HEK293 (cell line): ENCODE data around the gene DKK3.

Experiments
- CTCF ChIA-PET: fragments of 350-600 bp; formaldehyde crosslinking; extraction: SDS; loops from one replicate; lab custom pipeline; 2021; ENCODE audit warnings: antibody characterized with exemption; lab: Yijun Ruan, JAX
- POLR2A ChIA-PET: fragments of 300-600 bp; formaldehyde crosslinking; extraction: SDS; loops from one replicate; lab custom pipeline; 2020; ENCODE audit warnings: antibody characterized with exemption, inconsistent platforms; lab: Yijun Ruan, JAX
- H3K27ac ChIP-seq: fragments of 200-500 bp; sonication (Bioruptor generic); 2 replicates; pipeline ENCODE4 v1.5.1; 2014; ENCODE audit warnings: low read depth, low read length, control low read depth, inconsistent platforms; ENCODE audit errors: extremely low read depth
- H3K36me3 ChIP-seq, 2 experiments: fragments of 200-500 bp in 1 of 2; sonication (Bioruptor generic) in 1 of 2; 1 replicate in 1 of 2; 2 replicates in 1 of 2; pipeline ENCODE4 v1.5.1; 2014 to 2017; ENCODE audit warnings: inconsistent platforms in 2 of 2, low read length in 2 of 2; ENCODE audit not compliant: control insufficient read depth in 2 of 2, insufficient read depth in 1 of 2
- H3K4me1 ChIP-seq: fragments of 200-500 bp; sonication (Bioruptor generic); 2 replicates; pipeline ENCODE4 v1.5.1; 2014; ENCODE audit warnings: mild to moderate bottlenecking, low read length, inconsistent platforms; ENCODE audit not compliant: control insufficient read depth, insufficient read depth
- H3K4me3 ChIP-seq: 2 replicates; pipeline ENCODE4 v1.5.1; 2011; ENCODE audit warnings: low read depth, mild to moderate bottlenecking, control low read depth, low read length, moderate library complexity
- H3K9me3 ChIP-seq: fragments of 200-500 bp; sonication (Bioruptor generic); 2 replicates; pipeline ENCODE4 v1.5.1; 2014; ENCODE audit warnings: low read depth, low read length, inconsistent platforms; ENCODE audit not compliant: control insufficient read depth, insufficient read depth
- BCL11A ChIP-seq: fragments of 450-650 bp; formaldehyde crosslinking; IDR thresholded peaks from 2 replicates; pipeline ENCODE4 v1.5.1; 2016; ENCODE audit warnings: low read depth, missing biosample characterization, missing genetic modification characterization
- FEZF1 ChIP-seq: fragments of 450-650 bp; formaldehyde crosslinking; IDR thresholded peaks from 2 replicates; pipeline ENCODE4 v1.5.1; 2016; ENCODE audit warnings: missing biosample characterization, missing genetic modification characterization
- GLI4 ChIP-seq: fragments of 450-650 bp; formaldehyde crosslinking; IDR thresholded peaks from 2 replicates; pipeline ENCODE4 v1.5.1; 2016; ENCODE audit warnings: missing biosample characterization, missing genetic modification characterization
- HOXD13 ChIP-seq: sonication (generic); formaldehyde crosslinking; IDR thresholded peaks from 2 replicates; pipeline ENCODE4 v1.8.0; 2022; ENCODE audit warnings: missing genetic modification reagents, borderline replicate concordance
- KLF8 ChIP-seq: fragments of 450-650 bp; formaldehyde crosslinking; IDR thresholded peaks from 2 replicates; pipeline ENCODE4 v1.5.1; 2016; ENCODE audit warnings: missing biosample characterization, missing genetic modification characterization
- RBAK ChIP-seq: fragments of 450-650 bp; formaldehyde crosslinking; IDR thresholded peaks from 2 replicates; pipeline ENCODE4 v1.5.1; 2016; ENCODE audit warnings: missing biosample characterization, missing genetic modification characterization
- SCRT1 ChIP-seq: fragments of 450-650 bp; formaldehyde crosslinking; IDR thresholded peaks from 2 replicates; pipeline ENCODE4 v1.5.1; 2016; ENCODE audit warnings: missing biosample characterization, missing genetic modification characterization, borderline replicate concordance
- SETDB1 ChIP-seq: IDR thresholded peaks from one replicate; pipeline ENCODE4 v1.6.1; 2017; ENCODE audit warnings: mild to moderate bottlenecking, low read length, moderate library complexity, mixed read lengths; ENCODE audit not compliant: insufficient read length
- TRIM28 ChIP-seq: IDR thresholded peaks from 2 replicates; pipeline ENCODE4 v1.6.1; 2011; ENCODE audit warnings: low read length, control low read depth, borderline replicate concordance
- ZBTB48 ChIP-seq: fragments of 450-650 bp; formaldehyde crosslinking; IDR thresholded peaks from 2 replicates; pipeline ENCODE4 v1.5.1; 2016; ENCODE audit warnings: missing biosample characterization, missing genetic modification characterization
- ZNF132 ChIP-seq: fragments of 450-650 bp; formaldehyde crosslinking; IDR thresholded peaks from 2 replicates; pipeline ENCODE4 v1.5.1; 2017; ENCODE audit warnings: missing biosample characterization, missing genetic modification characterization, borderline replicate concordance
- ZNF140 ChIP-seq: fragments of 450-650 bp; formaldehyde crosslinking; IDR thresholded peaks from 2 replicates; pipeline ENCODE4 v1.5.1; 2016; ENCODE audit warnings: missing biosample characterization, missing genetic modification characterization
- ZNF174 ChIP-seq: fragments of 450-650 bp; formaldehyde crosslinking; IDR thresholded peaks from 2 replicates; pipeline ENCODE4 v1.5.0; 2017; ENCODE audit warnings: missing biosample characterization, mild to moderate bottlenecking, missing genetic modification characterization
- ZNF335 ChIP-seq: fragments of 450-650 bp; formaldehyde crosslinking; conservative IDR thresholded peaks from 2 replicates; pipeline ENCODE4 v1.5.1; 2016; ENCODE audit warnings: missing biosample characterization, missing genetic modification characterization
- ZNF391 ChIP-seq: fragments of 450-650 bp; formaldehyde crosslinking; IDR thresholded peaks from 2 replicates; pipeline ENCODE4 v1.5.1; 2016; ENCODE audit warnings: low read depth, missing biosample characterization, missing genetic modification characterization, borderline replicate concordance
- ZNF423 ChIP-seq: fragments of 450-650 bp; formaldehyde crosslinking; IDR thresholded peaks from 2 replicates; pipeline ENCODE4 v1.5.1; 2016; ENCODE audit warnings: missing biosample characterization, missing genetic modification characterization
- ZNF555 ChIP-seq: fragments of 450-650 bp; formaldehyde crosslinking; conservative IDR thresholded peaks from 2 replicates; pipeline ENCODE4 v1.5.1; 2017; ENCODE audit warnings: missing biosample characterization, mild to moderate bottlenecking, missing genetic modification characterization, inconsistent platforms
- ZNF580 ChIP-seq: fragments of 450-650 bp; formaldehyde crosslinking; IDR thresholded peaks from 2 replicates; pipeline ENCODE4 v1.5.1; 2016; ENCODE audit warnings: missing biosample characterization, missing genetic modification characterization
- ZNF610 ChIP-seq: fragments of 450-650 bp; formaldehyde crosslinking; IDR thresholded peaks from 2 replicates; pipeline ENCODE4 v1.5.1; 2016; ENCODE audit warnings: missing biosample characterization, missing genetic modification characterization, borderline replicate concordance
- ZNF626 ChIP-seq: fragments of 450-650 bp; sonication (Bioruptor Pico); formaldehyde crosslinking; IDR thresholded peaks from 2 replicates; pipeline ENCODE4 v1.5.1; 2018; ENCODE audit warnings: missing biosample characterization, missing genetic modification characterization, inconsistent platforms
- ZSCAN16 ChIP-seq: fragments of 450-650 bp; formaldehyde crosslinking; IDR thresholded peaks from 2 replicates; pipeline ENCODE4 v1.5.1; 2016; ENCODE audit warnings: missing biosample characterization, missing genetic modification characterization

Gene DKK3

GRCh38 chr11:12007769-12008737 lies at the start of gene DKK3:
TSS of gene DKK3 (minus strand) at chr11:12008626. CDS start at chr11:12008582, 44 bp downstream.
- CTCF ChIA-PET, result interaction anchor here (1.1 to 1.6 kb wide), 3 partner anchors 14 to 41 kb away, joined by 3 to 6 read pairs (median 4); no protein-coding TSS in a partner anchor
- peak within 1 kb of the TSS; percentile 45 for H3K4me3 ChIP-seq
- no peak within 1 kb of the TSS for H3K27ac ChIP-seq
- no peaks in the 10 kb centered on the region for H3K36me3 ChIP-seq
- H3K9me3 ChIP-seq, result no peaks in the 10 kb centered on the region
- peak; percentile 45; the same call in 1 of the 2 replicates for TF ChIP-seq ZNF335 (tag by site-specific recombination)
- no peak for TF ChIP-seq ZNF140 (tag by site-specific recombination)
- no peaks in the 10 kb centered on the region for H3K4me1 ChIP-seq
- POLR2A ChIA-PET, result interaction anchor here (0.5 to 1.6 kb wide), 2 partner anchors 14 to 28 kb away, joined by 4 read pairs; no protein-coding TSS in a partner anchor

GRCh38 chr11:12057299-12057980 lies 49.0 kb upstream of the DKK3 start:
- no peaks in the 10 kb centered on the region for H3K4me1 ChIP-seq
- ChIA-PET POLR2A (no interaction called here), CTCF (interaction anchor here (1.4 kb wide), 3 partner anchors 10 to 180 kb away, joined by 3 to 5 read pairs (median 5); no protein-coding TSS in a partner anchor)
- no peaks in the 10 kb centered on the region for H3K36me3 ChIP-seq
- H3K27ac ChIP-seq, result no peak overlapping the region
- H3K9me3 ChIP-seq, result no peaks in the 10 kb centered on the region
- no peak overlapping the region for H3K4me3 ChIP-seq
- TF ChIP-seq SETDB1, result peak; percentile 29
- TF ChIP-seq ZNF174 (tag by site-specific recombination), result no peak
- TF ChIP-seq ZNF610, result no peak
- no peak for TF ChIP-seq ZSCAN16
- TF ChIP-seq ZNF555, result no peak

- no peak overlapping the region for H3K4me3 ChIP-seq
- H3K9me3 ChIP-seq, result no peaks in the 10 kb centered on the region
- ChIA-PET CTCF (interaction anchor here (0.5 to 13.1 kb wide), 7 partner anchors 8 to 833 kb away, joined by 3 to 374 read pairs (median 4); no protein-coding TSS in a partner anchor), POLR2A (no interaction called here)
- no peaks in the 10 kb centered on the region for H3K4me1 ChIP-seq
- H3K36me3 ChIP-seq, result no peaks in the 10 kb centered on the region
- no peak for TF ChIP-seq ZNF132 (tag by site-specific recombination)
- TF ChIP-seq SCRT1 (tag by site-specific recombination), result no peak
- TF ChIP-seq ZNF580 (tag by site-specific recombination), result no peak
- TF ChIP-seq ZBTB48 (tag by site-specific recombination), result no peak
- TF ChIP-seq ZNF391 (tag by site-specific recombination), result no peak
- TF ChIP-seq ZNF626 (tag by site-specific recombination), result no peak
- no peak for TF ChIP-seq ZNF423 (tag by site-specific recombination)
- no peak for TF ChIP-seq FEZF1 (tag by site-specific recombination)
- TF ChIP-seq BCL11A, result no peak
- no peak for TF ChIP-seq RBAK (tag by site-specific recombination)
- no peak for TF ChIP-seq HOXD13 (CRISPR knock-in tag)
- no peak for TF ChIP-seq GLI4 (tag by site-specific recombination)
- TF ChIP-seq TRIM28, result no peak
- TF ChIP-seq KLF8 (tag by site-specific recombination), result no peak
- H3K27ac ChIP-seq, result no peak overlapping the region
Measured at GRCh38 chr11:12056119-12056518, 47.7 kb upstream of the DKK3 start.
